Central memory CD8-positive, alpha-beta T cell (primary cell): ENCODE results near the gene PDXP.

ENCODE experiments used
- ATAC-seq: fragments of 150-1000 bp; cut with Tn5 transposase; replicated peaks from 2 replicates; pipeline ENCODE4 v1.10.0; 2022; ENCODE audit warnings: mild to moderate bottlenecking, moderate FRiP score, moderate number of reproducible peaks; ENCODE audit not compliant: poor library complexity, severe bottlenecking; ENCODE audit errors: extremely low read depth
- DNase-seq, 2 donors: peaks; one replicate each; pipeline ENCODE4 v3.0.0; 2021; ENCODE audit warnings: low spot score in 2 of 2
- H3K27ac Mint-ChIP-seq: one replicate; pipeline ENCODE4 v1.8.0; 2022; ENCODE audit warnings: low read depth, mild to moderate bottlenecking, moderate library complexity, mixed read lengths
- H3K27me3 Mint-ChIP-seq: one replicate; pipeline ENCODE4 v1.8.0; 2022; ENCODE audit warnings: mixed read lengths
- H3K36me3 Mint-ChIP-seq: one replicate; pipeline ENCODE4 v1.8.0; 2022; ENCODE audit warnings: mild to moderate bottlenecking, moderate library complexity, mixed read lengths; ENCODE audit not compliant: insufficient read depth
- H3K4me1 Mint-ChIP-seq: one replicate; pipeline ENCODE4 v1.8.0; 2022; ENCODE audit warnings: mixed read lengths
- H3K4me3 Mint-ChIP-seq: one replicate; pipeline ENCODE4 v1.8.0; 2022; ENCODE audit warnings: mild to moderate bottlenecking, moderate library complexity, mixed read lengths
- H3K9me3 Mint-ChIP-seq: one replicate; pipeline ENCODE4 v1.8.0; 2022; ENCODE audit warnings: mixed read lengths

PDXP gene

DNA sequence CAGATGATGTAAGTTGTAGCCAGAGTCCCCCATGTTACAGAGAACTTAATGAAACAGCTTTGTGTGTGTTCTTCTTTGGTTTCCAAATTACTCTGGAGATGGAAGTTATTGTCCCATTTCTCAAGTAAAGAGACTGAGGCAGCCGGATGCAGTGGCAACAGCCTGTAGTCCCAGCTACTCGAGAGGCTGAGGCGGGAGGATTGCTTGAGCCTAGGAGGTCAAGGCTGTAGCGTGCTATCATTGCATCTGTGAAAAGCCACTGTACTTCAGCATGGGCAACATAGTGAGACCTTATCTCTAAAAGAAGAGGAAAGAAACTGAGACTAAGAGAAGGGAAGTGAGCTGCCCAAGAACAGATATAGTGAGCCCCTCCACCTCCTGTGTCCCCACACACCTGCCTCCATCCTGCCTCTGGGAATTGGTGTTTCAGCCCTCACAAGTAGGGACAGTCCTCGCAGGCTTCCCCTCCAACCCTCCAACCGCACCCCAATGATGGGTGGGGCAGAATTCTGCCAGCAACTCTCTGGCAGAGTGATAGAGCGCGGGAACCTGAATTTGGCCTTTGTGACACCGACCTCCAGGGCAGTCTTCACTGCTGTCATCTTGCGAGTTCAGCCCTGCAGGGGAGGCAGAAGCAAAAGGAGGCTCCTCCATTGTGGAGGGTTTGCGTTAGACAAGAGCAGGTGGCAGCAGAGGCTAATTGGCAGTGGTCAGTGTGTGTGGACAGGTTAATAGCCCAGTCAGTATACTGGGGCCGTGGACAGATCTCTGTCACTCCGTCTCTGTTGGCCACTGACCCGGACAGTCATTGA is 1.6 kb downstream of the PDXP start:
- no peaks in the 10 kb centered on the region for H3K9me3 Mint-ChIP-seq
- ATAC-seq (no peak), DNase-seq (no peak)
- H3K27me3 Mint-ChIP-seq = no peaks in the 10 kb centered on the region
- peaks cover 12% of the 10 kb centered on the region for H3K36me3 Mint-ChIP-seq
- peak overlapping the region; percentile 76 for H3K4me3 Mint-ChIP-seq
- H3K27ac Mint-ChIP-seq = peak overlapping the region; percentile 46
- peaks cover 41% of the 10 kb centered on the region for H3K4me1 Mint-ChIP-seq

DNA sequence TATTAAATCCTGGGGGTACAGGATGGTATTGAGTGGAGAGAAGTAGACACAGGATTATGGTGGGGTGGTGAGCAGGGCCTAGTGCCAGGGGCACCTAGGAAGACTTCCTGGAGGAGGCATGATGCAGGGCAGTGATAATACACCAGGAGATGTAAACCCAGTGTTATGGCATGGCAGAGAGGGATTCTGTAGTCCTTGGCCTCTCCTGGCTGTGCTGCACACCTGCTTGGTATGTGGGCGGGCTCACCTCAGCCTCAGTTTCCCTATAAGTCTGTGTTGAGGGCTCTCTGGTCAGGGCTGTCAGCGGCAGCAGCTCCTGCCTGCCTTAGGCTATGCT is 2.2 kb downstream of the PDXP start:
- Mint-ChIP-seq H3K4me3 (peak overlapping the region; percentile 76), H3K27ac (peak overlapping the region; percentile 46), H3K9me3 (no peaks in the 10 kb centered on the region), H3K4me1 (peaks cover 41% of the 10 kb centered on the region), H3K36me3 (peaks cover 12% of the 10 kb centered on the region), H3K27me3 (no peaks in the 10 kb centered on the region)
- ATAC-seq (no peak), DNase-seq (no peak)

DNA sequence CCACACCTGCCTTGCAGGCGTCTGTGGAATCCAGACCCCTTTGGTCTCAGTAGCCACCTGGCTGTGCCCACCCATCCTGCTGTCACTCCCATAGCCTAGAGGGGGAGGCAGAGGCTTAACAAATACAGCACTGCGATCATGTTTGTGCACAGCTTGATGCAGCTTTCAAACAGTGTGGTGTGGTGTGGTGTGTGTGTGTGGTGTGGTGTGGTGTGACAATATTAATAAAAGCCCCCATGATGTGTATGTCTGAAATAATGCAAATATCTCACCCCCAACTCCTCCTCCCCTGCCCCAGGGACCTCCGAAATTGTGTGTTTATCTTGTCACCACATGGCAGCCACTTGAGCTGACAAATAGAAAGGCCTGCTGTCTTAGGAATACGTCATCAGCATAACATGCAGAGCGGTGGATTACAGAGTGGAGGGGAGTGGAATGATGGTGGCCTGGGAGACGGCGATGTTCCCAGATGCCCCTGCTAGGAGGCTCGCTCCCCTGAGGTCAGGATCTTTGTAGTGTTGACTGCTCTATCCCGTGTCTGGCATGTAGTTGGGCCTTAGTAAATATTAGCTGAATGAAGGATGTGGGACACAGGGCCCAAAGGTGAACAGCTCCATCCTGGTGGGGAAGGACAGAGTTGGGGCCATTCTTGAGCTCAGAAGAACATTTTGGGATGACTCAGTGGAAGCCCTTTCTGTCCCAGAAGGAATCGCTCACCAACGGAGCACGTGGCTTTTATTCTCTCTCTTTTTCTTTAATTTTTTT is 2.8 kb downstream of the PDXP start:
- Mint-ChIP-seq H3K27ac (no peak overlapping the region), H3K27me3 (no peaks in the 10 kb centered on the region)
- DNase-seq = no peak

DNA sequence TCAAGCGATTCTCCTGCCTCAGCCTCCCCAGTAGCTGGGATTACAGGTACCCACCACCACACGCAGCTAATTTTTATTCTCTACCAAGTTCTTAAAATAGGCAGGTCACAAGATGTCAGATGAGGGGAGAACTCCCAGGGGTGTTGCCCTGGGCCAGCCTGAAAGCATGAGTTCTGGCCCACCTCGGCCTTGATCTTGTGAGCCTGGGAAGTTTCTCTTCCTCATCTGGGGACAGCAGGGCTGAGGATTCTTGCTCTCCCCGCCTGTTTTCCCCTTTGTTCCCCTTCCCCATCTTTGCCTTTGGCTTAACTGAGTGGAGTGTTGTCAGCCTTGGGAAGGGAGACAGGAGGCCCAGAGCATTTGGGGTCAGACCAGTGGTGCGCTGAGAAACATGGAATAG is 3.5 kb downstream of the PDXP start:
- Mint-ChIP-seq H3K4me1 (peaks cover 41% of the 10 kb centered on the region), H3K4me3 (no peak overlapping the region), H3K9me3 (no peaks in the 10 kb centered on the region), H3K36me3 (peaks cover 7% of the 10 kb centered on the region), H3K27me3 (no peaks in the 10 kb centered on the region), H3K27ac (no peak overlapping the region)
- ATAC-seq = no peak
- no peak for DNase-seq

More for the DNA sequence above, 2.8 kb downstream of the PDXP start:
- Mint-ChIP-seq H3K4me1 (peaks cover 41% of the 10 kb centered on the region), H3K36me3 (peaks cover 10% of the 10 kb centered on the region), H3K9me3 (no peaks in the 10 kb centered on the region), H3K4me3 (peak overlapping the region; percentile 11)
- ATAC-seq = no peak

DNA sequence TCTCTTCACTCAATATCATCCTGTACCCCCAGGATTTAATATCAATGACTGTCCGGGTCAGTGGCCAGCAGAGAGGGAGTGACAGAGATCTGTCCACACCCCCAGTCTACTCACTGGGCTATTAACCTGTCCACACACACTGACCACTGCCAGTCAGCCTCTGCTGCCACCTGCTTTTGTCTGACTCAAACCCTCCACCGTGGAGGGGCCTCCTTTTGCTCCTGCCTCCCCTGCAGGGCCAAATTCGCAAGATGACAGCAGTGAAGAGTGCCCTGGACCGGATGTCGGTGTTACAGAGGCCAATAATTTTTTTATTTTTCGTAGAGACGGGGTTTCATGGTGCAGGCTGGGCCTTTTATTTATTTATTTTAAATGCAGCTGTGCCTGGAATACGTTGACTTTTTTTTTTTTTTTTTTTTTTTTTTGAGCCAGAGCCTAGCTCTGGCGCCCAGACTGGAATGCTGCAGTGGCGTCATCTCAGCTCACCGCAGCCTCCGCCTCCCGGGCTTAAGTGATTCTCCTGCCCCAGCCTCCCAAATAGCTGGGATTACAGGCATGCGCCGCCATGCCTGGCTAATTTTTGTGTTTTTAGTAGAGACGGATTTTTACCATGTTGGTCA is 5.1 kb downstream of the PDXP start:
- no peak overlapping the region for H3K4me3 Mint-ChIP-seq
- ATAC-seq = no peak

DNA sequence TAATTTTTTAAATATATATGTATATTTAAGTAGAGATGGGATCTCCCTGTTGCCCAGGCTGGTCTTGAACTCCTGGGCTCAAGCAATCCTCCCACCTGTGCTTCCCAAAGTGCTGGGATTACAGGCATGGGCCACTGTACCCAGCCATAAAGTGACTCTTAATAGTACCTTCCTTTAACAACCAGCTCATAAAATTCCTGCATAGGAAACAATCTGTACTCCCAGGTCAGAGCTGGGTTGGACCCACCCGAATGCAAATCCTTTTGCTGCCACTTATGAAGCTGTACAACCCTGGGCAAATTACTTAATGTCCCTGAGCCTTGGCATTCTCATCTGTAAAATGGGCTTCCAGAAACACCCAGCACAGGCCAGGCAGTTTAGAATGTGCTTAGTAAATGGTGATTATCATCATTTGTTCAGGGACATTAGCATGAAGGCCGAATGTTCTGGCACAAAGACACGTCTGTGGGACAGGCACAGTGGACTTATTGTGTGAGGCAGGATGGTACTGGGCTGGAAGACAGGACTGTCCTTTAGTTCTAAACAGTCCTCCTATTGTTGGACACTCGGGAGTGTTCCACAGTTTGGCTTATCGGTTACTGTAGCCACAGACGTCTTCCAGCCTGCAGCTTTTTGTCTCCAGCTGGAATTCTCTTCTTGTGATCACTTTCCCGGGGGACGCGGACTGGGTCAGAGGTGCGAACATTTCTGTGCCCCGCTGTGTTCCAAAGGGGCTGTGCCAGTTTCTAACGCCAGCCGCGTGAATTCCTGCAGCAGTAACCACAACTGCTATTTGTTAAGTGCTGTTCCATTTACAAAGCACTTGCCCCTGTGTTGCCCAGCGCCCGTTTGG is 6.0 kb downstream of the PDXP start:
- no peak for DNase-seq
- peaks cover 2% of the 10 kb centered on the region for H3K36me3 Mint-ChIP-seq
- no peak overlapping the region for H3K4me3 Mint-ChIP-seq
- H3K9me3 Mint-ChIP-seq = no peaks in the 10 kb centered on the region
- H3K27me3 Mint-ChIP-seq = no peaks in the 10 kb centered on the region
- no peak overlapping the region for H3K27ac Mint-ChIP-seq
- ATAC-seq = no peak
- H3K4me1 Mint-ChIP-seq = peaks cover 29% of the 10 kb centered on the region

More for the DNA sequence above, 5.1 kb downstream of the PDXP start:
- Mint-ChIP-seq H3K4me1 (peaks cover 34% of the 10 kb centered on the region), H3K27me3 (no peaks in the 10 kb centered on the region), H3K9me3 (no peaks in the 10 kb centered on the region), H3K36me3 (peaks cover 2% of the 10 kb centered on the region), H3K27ac (no peak overlapping the region)
- DNase-seq = no peak

GRCh38 chr22:37665487-37665886 is 7.0 kb downstream of the PDXP start:
- H3K4me1 Mint-ChIP-seq = peaks cover 19% of the 10 kb centered on the region
- H3K27ac Mint-ChIP-seq = no peak overlapping the region

DNA sequence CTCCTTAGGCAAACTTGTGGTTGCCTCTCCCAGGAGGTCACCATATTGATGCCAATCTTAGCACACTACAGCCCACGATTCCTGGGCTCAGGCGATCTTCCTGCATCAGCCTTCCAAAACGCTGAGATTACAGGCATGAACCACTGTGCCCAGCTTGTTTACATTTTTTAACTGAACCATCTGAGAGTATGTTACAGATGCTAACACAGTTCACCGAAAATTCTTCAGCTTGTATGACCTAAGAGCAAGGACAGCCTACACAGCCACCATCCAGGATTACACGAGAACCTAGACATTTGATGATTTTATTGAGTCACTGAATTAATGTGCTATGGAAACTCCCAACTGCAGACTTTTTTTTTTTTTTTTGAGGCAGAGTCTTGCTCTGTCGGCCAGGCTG is 11.1 kb downstream of the PDXP start:
- no peak overlapping the region for H3K4me3 Mint-ChIP-seq
- no peaks in the 10 kb centered on the region for H3K9me3 Mint-ChIP-seq
- DNase-seq (no peak), ATAC-seq (no peak)
- no peaks in the 10 kb centered on the region for H3K27me3 Mint-ChIP-seq
- H3K27ac Mint-ChIP-seq = no peak overlapping the region
- H3K36me3 Mint-ChIP-seq = peaks cover 5% of the 10 kb centered on the region
- H3K4me1 Mint-ChIP-seq = peaks cover 17% of the 10 kb centered on the region

More at GRCh38 chr22:37665487-37665886, 7.0 kb downstream of the PDXP start:
- no peaks in the 10 kb centered on the region for H3K27me3 Mint-ChIP-seq
- H3K9me3 Mint-ChIP-seq = no peaks in the 10 kb centered on the region
- ATAC-seq (no peak), DNase-seq (no peak)
- no peak overlapping the region for H3K4me3 Mint-ChIP-seq
- peaks cover 2% of the 10 kb centered on the region for H3K36me3 Mint-ChIP-seq

GRCh38 chr22:37672206-37672919 is 13.8 kb downstream of the PDXP start:
- peaks cover 12% of the 10 kb centered on the region for H3K36me3 Mint-ChIP-seq
- no peak overlapping the region for H3K4me3 Mint-ChIP-seq
- ATAC-seq = no peak
- H3K27ac Mint-ChIP-seq = no peak overlapping the region
- no peak for DNase-seq
- no peaks in the 10 kb centered on the region for H3K27me3 Mint-ChIP-seq
- no peaks in the 10 kb centered on the region for H3K9me3 Mint-ChIP-seq
- peaks cover 37% of the 10 kb centered on the region for H3K4me1 Mint-ChIP-seq

GRCh38 chr22:37672920-37673455 is 14.5 kb downstream of the PDXP start:
- Mint-ChIP-seq H3K36me3 (peaks cover 16% of the 10 kb centered on the region), H3K4me1 (peaks cover 41% of the 10 kb centered on the region), H3K9me3 (no peaks in the 10 kb centered on the region), H3K27ac (no peak overlapping the region), H3K27me3 (no peaks in the 10 kb centered on the region), H3K4me3 (no peak overlapping the region)
- no peak for ATAC-seq
- DNase-seq = no peak

DNA sequence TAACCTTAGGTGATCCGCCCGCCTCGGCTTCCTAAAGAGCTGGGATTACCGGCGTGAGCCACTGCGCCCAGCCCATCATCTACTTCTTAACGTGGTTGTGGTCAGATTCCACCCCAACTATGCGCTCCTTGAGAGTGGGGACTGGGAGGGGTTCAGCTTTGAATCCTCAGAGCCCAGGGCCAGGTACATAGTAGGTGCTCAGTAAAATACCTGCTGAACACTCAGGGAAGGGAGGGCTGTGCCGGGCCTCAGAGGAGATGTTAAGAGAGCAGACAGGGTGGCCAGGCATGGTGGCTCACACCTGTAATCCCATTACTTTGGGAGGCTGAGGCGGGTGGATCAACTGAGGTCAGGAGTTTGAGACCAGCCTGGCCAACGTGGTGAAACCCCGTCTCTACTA is 15.7 kb downstream of the PDXP start:
- ATAC-seq (no peak), DNase-seq (no peak)
- Mint-ChIP-seq H3K9me3 (no peaks in the 10 kb centered on the region), H3K27me3 (no peaks in the 10 kb centered on the region), H3K4me3 (peak overlapping the region; percentile 88), H3K27ac (peak overlapping the region; percentile 54), H3K36me3 (peaks cover 14% of the 10 kb centered on the region), H3K4me1 (peaks cover 44% of the 10 kb centered on the region)
